Astrocyte of the cerebellum (primary cell): ENCODE data around the gene PDZK1IP1.

Experiments
- DNase-seq: peaks from one replicate; pipeline ENCODE4 v3.0.0-alpha.2; 2011; ENCODE audit warnings: low read depth
- H3K4me3 ChIP-seq: 2 replicates; pipeline ENCODE4 v1.5.1; 2011; ENCODE audit warnings: mild to moderate bottlenecking, low read depth, low read length, moderate library complexity
- in situ Hi-C: cut with HindIII; loops from 2 replicates; pipeline ENCODE4 v1.10.0; 2017; ENCODE audit warnings: low sequenced_read_pairs
- TF ChIP-seq, protein P1 (sequence below): IDR thresholded peaks from 2 replicates; pipeline ENCODE4 v1.5.1; 2012; ENCODE audit warnings: low read length, low read depth, moderate library complexity, mild to moderate bottlenecking; ENCODE audit errors: missing control alignments

The PDZK1IP1 gene

GRCh38 chr1:47184822-47185677 lies 4.8 kb downstream of the PDZK1IP1 start:
- in situ Hi-C loops: no loop called here
- H3K4me3 ChIP-seq: no peak overlapping the region
- TF ChIP-seq, protein P1, sequence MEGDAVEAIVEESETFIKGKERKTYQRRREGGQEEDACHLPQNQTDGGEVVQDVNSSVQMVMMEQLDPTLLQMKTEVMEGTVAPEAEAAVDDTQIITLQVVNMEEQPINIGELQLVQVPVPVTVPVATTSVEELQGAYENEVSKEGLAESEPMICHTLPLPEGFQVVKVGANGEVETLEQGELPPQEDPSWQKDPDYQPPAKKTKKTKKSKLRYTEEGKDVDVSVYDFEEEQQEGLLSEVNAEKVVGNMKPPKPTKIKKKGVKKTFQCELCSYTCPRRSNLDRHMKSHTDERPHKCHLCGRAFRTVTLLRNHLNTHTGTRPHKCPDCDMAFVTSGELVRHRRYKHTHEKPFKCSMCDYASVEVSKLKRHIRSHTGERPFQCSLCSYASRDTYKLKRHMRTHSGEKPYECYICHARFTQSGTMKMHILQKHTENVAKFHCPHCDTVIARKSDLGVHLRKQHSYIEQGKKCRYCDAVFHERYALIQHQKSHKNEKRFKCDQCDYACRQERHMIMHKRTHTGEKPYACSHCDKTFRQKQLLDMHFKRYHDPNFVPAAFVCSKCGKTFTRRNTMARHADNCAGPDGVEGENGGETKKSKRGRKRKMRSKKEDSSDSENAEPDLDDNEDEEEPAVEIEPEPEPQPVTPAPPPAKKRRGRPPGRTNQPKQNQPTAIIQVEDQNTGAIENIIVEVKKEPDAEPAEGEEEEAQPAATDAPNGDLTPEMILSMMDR: no peak
- DNase-seq: no peak

DNA sequence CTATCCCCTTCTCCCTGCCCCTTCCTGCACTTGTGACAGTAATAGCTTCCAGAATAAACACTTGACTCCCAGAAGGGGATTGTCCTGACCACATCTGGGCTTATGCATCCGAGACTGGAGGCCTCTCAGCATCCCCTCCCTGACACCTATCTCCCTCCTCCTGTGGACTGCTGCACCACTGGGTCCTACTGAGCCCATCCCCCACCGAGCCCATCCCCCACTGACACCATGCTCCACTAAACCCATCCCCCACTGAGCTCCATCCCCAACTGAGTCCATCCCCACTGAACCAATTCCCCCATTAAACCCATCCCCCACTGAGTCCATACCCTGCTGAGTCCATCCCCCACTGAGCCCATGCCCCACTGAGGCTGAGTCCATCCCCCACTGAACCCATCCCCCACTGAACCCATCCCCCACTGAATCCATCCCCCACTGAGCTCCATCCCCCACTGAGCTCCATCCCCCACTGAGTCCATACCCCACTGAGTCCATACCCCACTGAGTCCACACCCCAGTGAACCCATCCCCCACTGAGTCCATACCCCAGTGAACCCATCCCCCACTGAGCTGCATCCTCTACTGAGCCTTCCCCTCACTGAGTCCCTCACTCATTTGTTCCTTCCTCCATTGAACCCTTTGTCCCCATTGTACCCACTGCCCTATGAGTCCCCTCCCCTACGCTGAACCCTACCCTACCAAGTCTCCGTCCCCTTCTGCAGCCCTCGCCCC lies 5.6 kb downstream of the PDZK1IP1 start:
- TF ChIP-seq, protein P1: no peak
- no peak for DNase-seq
- in situ Hi-C loops: no loop called here
- H3K4me3 ChIP-seq: no peak overlapping the region

GRCh38 chr1:47183308-47184089 lies 6.3 kb downstream of the PDZK1IP1 start:
- no peak overlapping the region for H3K4me3 ChIP-seq
- in situ Hi-C loops: no loop called here
- TF ChIP-seq, protein P1: no peak
- DNase-seq: no peak

DNA sequence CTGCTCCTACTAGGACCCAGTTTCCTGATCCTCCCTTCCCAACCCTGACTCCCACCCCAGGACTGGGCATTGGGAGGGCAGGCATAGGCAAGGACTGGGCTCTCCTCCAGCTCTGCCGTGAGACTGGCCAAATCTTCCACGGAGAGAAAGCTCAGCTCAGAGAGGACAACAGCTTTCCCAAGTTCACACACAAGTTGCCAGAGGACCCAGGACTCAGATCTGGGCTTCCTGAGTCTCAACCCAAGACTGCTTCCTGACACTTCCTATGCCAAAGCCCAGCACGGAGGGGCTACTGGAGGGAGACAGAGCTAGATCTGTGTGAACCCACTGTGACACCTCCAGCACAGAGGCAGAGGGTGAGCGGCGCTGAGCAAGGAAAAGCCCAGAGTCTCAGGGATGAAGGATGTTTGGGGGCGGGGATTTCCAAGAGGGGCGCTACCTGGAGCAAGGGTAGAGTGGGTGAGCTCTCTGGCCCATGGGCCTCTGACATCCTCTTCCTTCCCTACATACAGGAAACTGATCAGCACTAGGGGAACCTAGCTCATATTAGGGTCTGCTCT lies 7.1 kb downstream of the PDZK1IP1 start:
- DNase-seq: no peak
- in situ Hi-C loops: no loop called here
- TF ChIP-seq, protein P1: no peak
- no peak overlapping the region for H3K4me3 ChIP-seq

GRCh38 chr1:47181955-47182675 lies 7.7 kb downstream of the PDZK1IP1 start:
- H3K4me3 ChIP-seq: no peak overlapping the region
- no peak for DNase-seq
- TF ChIP-seq, protein P1: no peak
- in situ Hi-C loops: no loop called here
